ENCODE results near the gene CHCHD3.
"Not testable (repeated sequence)": the region's sequence is repeated elsewhere in the genome, so short reads cannot be mapped to it uniquely, and the experiment has no call there.

The CHCHD3 gene

DNA sequence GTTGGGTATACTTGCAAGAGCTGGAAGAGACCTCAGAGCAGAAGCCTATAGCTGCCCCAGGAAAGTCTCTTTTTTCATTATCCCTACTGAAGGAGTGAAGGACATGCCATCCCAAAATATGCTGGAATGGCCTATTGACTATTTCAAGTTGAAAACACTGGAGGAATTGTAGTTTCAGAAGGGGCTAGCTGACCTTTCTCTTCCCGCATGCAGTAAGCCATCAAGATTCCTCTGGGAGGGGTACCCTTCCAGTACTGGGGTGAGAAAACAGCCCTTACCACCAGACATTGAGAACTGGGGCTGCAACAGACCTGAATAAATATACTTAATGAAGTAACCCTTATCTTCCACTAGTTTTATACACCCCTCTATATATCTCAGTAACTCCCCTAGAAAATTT is 41.7 kb downstream of the CHCHD3 start:
- no peak for DNase-seq (ENCODE audit: low read depth)
- TF ChIP-seq, protein P1, sequence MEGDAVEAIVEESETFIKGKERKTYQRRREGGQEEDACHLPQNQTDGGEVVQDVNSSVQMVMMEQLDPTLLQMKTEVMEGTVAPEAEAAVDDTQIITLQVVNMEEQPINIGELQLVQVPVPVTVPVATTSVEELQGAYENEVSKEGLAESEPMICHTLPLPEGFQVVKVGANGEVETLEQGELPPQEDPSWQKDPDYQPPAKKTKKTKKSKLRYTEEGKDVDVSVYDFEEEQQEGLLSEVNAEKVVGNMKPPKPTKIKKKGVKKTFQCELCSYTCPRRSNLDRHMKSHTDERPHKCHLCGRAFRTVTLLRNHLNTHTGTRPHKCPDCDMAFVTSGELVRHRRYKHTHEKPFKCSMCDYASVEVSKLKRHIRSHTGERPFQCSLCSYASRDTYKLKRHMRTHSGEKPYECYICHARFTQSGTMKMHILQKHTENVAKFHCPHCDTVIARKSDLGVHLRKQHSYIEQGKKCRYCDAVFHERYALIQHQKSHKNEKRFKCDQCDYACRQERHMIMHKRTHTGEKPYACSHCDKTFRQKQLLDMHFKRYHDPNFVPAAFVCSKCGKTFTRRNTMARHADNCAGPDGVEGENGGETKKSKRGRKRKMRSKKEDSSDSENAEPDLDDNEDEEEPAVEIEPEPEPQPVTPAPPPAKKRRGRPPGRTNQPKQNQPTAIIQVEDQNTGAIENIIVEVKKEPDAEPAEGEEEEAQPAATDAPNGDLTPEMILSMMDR (conservative IDR thresholded peaks at IDR 0.05; ENCODE audit: low read depth, low read length), result no peak
- H3K4me3 ChIP-seq (ENCODE audit: low read depth, low read length), result no peak overlapping the region

DNA sequence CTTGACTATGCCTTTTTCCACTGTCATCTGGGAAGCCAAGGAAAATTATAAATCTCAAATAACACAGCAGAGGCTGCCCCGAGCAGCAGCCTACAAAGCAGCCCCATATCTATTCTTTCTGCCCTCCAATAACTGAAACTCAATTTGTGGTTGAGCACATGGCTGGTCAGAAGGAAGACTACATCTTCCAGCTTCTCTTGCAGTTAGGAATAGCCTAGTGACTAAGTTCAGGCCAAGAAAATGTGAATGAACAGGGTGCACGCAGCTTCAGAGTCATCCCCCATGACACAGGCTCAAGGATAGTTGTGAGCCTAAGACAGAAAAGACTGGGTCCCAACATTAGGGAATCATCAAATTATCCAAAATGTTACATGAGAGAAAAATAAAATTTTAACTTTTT is 42.3 kb downstream of the CHCHD3 start:
- no peak overlapping the region for H3K4me3 ChIP-seq (ENCODE audit: low read depth, low read length)
- DNase-seq (ENCODE audit: low read depth), result no peak
- TF ChIP-seq, protein P1 (conservative IDR thresholded peaks at IDR 0.05; ENCODE audit: low read depth, low read length), result no peak

DNA sequence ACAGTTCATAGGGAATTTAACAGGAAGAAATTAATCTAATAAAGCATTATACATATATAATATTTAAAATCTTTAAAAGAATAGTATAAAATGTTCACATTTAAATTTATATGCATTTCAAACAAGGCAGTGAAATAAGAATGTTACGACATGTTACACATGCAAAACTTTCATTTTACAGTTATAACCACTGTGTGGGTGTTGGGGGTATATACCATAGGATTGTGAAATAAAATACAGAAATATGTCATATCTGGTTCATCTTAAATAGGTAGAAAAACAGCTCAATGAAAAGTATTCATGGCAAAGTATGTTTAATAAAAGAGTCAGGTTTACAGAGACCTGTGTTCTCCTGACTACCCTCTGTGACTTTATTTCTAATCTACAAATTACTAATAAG is 45.6 kb downstream of the CHCHD3 start:
- no peak overlapping the region for H3K4me3 ChIP-seq (ENCODE audit: low read depth, low read length)
- TF ChIP-seq, protein P1 (conservative IDR thresholded peaks at IDR 0.05; ENCODE audit: low read depth, low read length), result no peak
- no peak for DNase-seq (ENCODE audit: low read depth)

DNA sequence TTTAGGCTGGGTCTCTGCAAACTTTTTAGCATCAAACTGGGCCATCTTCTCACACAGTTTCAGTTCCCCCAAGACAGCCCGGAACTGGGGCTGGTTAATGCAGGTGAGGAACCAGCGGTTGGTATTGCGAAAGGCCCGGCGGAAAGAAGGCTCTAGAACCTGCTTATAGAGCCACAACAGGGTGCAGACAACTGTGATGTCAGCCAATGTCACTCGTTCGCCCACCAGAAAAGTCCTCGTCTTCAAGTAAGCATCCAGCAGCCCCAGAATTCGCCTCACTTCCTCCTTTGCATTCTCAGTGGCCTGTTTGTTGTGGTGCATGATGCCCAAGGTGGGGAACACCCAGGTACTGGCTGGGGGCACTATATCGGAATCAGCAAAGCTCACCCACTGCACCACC is 46.6 kb downstream of the CHCHD3 start:
- H3K4me3 ChIP-seq (ENCODE audit: low read depth, low read length); DNase-seq (ENCODE audit: low read depth): not testable (repeated sequence)

DNA sequence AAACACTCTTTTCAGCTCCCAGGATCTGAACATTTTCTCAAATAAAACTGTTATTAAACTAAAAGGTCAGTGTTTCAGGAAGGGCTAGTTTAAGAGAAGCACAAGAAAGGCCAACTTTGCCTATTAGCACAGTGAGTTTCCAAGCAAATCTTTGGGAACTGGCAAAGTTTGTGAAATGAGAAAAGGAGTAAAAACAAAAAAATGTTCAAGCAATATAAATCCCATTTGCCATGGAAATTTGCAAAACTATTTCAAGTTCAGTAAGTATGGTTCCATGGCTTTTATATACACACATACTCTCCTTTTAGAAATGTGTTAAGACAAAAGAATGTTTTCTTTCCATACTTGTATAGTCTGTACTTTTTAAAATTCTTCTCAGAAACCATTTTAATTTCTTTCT is 51.5 kb downstream of the CHCHD3 start:
- no peak overlapping the region for H3K4me3 ChIP-seq (ENCODE audit: low read depth, low read length)
- TF ChIP-seq, protein P1 (conservative IDR thresholded peaks at IDR 0.05; ENCODE audit: low read depth, low read length), result no peak
- DNase-seq (ENCODE audit: low read depth), result no peak

DNA sequence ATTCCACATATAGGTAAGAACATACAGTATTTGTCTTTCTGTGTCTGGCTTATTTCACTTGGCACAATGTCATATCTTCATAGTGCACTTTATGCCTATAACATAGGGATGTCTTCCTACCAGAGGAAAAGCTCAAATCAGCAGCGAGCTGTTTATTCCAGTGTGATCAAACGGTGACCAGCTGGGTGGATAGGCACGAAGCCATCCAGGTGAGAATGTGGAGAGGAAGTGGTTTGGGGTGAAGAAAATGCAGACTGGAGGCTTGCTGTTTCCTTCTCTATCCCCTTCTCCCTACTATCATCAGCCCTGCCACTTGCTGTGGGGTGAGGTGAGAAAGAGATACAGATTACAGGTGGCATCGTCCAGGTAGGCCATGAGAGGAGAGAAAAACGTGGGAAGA is 52.4 kb downstream of the CHCHD3 start:
- TF ChIP-seq, protein P1 (conservative IDR thresholded peaks at IDR 0.05; ENCODE audit: low read depth, low read length), result no peak
- DNase-seq (ENCODE audit: low read depth), result no peak

DNA sequence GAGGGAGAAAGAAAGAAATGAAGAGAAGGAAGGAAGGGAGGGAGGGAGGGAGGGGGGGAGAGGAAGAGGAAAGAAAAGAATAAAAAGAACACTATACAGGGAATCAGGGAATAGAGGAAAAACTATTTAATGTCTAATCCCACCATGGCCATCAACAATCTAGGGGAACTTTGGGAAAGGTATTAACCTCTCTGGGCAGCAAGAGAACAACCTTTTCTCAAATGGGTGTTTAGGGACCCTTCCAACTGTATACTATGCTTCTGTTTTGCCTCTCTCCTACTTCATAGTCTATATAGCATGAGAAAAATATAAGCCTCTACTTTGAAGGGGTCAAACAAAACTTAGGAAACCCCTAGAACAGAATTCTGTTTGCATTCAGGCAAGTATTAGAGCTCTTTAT is 54.5 kb downstream of the CHCHD3 start:
- no peak overlapping the region for H3K4me3 ChIP-seq (ENCODE audit: low read depth, low read length)
- DNase-seq (ENCODE audit: low read depth), result no peak
- TF ChIP-seq, protein P1 (conservative IDR thresholded peaks at IDR 0.05; ENCODE audit: low read depth, low read length), result no peak

More for the DNA sequence above, 52.4 kb downstream of the CHCHD3 start:
- H3K4me3 ChIP-seq (ENCODE audit: low read depth, low read length), result no peak overlapping the region
